GM21526 (cell line): ENCODE results near the gene EML4.
"Not testable (repeated sequence)": the region's sequence is repeated elsewhere in the genome, so short reads cannot be mapped to it uniquely, and the experiment has no call there.

Source experiments
- ATAC-seq: cut with Tn5 transposase; IDR thresholded peaks from one replicate; pipeline ENCODE4 v1.9.1; 2021; ENCODE audit warnings: moderate library complexity; ENCODE audit not compliant: unreplicated experiment, low FRiP score

Gene EML4

DNA sequence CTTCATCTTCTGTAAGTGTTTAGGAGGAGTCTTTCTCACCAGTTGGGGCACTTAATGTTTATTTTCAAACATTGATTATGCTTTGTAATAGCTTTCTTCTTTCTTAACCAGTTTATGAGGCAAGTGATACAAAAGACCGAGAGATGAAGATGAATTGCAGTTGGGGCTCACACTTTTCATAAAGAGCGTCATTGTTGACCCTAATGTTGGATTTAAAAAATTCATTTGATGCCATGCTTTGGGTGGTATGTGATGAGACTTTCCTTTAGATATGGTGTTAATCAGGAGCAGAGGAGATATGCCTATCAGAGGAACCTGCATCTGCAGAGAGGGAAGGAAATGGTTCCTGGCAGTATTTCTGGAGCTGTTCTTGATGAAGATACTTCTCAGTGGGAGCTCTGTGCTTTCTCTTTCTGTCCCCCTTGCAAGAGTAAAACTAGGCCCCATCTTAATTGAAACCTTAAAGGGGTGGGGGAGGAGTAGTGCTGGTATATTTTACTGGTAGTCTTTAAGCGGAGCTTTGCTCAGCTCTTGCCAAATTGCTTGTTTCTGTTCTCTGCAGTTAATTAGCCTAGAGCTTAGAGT lies 2.3 kb downstream of the EML4 start:
- peak; percentile 37 for ATAC-seq

GRCh38 chr2:42172020-42172419 lies 2.9 kb downstream of the EML4 start:
- no peak for ATAC-seq

DNA sequence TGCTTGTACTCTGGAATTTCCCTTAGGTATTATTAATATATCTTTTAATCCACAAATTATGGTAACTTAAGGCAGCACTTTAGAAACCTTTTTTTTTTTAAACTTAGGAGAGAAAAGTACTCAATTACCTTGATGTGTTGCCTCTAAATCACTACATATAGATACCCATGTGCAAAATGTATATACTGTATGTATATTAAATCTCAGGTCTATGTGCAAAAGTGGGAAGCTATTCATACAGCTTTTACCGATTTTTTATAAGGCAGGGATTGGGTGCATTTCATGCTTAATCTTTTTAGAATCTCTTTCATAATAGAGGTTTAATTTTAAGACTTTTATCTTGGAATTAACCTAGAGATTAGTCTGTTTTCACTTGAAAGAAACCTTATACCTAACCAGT lies 3.4 kb downstream of the EML4 start:
- ATAC-seq: no peak

DNA sequence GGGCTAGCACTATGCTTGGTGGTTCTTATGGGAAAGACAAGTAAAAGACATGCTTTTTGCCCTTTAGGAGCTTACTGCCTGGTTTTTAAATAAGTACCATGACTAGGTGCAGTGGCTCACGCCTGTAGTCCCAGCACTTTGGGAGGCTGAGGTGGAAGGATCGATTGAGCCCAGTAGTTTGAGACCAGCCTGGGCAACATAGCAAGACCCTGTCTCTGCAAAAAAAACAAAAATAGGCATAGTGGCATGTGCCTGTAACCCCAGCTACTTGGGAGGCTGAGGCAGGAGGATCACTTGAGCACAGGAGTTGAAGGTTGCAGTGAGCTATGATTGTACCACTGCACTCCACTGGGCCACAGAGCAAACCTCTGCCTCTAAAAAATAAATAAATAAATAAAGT lies 4.3 kb downstream of the EML4 start:
- not testable (repeated sequence) for ATAC-seq

GRCh38 chr2:42176992-42177738 lies 8.0 kb downstream of the EML4 start:
- ATAC-seq: no peak

DNA sequence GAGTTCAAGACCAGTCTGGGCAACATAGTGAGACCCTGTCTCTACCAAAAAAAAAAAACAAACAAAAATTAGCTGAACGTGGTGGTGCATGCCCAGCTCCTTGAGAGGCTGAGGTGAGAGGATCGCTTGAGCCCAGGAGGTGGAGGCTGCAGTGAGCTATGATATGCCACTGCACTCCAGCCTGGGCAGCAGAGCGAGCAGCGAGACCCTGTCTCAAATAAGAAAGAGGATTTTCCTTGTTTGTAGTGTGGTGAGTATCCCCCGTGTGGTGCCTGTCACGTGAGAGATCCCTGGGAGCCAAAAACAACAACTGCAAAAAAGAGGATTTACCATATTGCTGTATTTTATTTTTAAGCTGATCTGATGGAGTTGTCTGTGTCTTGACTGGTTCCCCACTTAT lies 9.2 kb downstream of the EML4 start:
- ATAC-seq: no peak

DNA sequence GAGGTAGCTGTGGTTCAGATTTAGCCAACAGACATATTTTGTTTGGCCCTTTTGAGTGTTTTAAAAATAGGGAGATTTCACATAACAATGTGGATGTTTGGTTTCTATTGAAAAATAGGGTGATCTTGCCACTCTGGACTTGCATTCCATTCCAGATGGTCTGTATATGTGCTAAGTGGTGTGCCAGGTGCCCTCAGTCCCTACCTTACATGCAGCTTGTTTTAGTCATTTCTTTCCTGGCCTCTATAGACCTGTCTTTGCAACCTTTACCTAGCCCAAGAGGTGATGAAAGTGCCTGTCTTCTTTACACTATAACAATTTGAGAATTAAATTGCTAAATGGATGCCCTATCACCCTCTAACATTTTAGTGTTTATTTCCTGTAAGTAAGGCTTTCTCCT lies 11.1 kb downstream of the EML4 start:
- ATAC-seq: no peak

DNA sequence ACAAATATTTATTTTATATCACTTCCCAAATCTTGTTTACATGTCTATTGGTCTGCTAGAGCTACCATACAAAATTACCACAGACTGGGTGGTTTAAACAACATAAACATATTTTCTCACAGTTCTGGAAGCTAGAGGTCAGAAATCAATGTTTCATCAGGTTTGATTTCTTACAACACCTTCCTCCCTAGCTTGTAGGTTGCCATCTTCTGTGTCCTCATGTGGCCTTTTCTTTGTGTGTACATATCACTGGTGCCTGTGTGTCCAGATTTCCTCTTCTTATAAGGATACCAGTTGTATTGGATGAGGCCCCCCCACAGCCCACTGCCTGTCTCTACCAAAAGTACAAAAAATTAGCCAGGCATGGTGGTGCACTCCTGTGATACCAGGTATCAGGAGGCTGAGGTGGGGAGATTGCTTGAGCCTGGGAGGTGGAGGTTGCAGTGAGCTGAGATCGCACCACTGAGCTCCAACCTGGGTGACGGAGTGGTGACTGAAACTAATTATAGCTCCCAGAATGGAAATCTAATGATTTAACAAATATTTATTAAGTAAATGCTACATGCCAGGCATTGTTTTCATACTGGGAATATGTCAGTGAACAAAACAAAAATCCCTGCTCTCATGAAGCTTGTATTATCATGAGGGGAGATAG lies 13.6 kb downstream of the EML4 start:
- no peak for ATAC-seq

GRCh38 chr2:42183775-42184174 lies 14.6 kb downstream of the EML4 start:
- ATAC-seq: no peak

- no peak for ATAC-seq
Measured at GRCh38 chr2:42184346-42184745, 15.2 kb downstream of the EML4 start.

DNA sequence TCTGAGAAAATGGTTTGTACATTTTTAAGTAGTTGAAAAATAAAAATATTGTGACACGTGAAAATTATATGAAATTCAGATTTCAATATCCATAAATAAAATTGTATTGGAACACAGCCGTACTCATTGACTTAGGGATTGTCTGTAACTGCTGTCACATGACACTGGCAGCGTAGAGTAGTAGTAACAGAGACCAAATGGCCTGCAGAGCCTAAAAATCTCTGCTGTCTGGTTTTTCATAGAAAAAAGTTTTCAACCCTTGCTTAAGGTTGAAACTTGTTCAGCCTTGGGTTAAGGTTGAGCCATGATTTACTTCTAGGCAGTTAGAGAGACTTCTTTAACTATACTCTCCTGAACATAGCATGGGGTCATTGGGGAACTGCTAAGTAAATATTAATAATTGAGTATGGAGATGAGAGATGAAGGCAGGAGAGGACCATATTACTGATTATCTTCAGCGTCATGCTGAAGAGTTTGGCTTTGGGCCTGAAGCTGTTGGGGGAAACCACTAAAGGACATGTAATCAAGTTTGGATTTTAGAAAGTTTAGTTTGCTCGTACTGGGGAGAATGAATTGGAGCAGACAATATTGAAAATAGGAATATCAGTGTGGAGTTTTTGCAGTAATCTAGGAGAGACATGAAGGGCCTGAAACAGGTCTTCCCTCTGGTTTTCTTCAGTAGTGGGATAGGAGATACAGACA lies 16.2 kb downstream of the EML4 start:
- no peak for ATAC-seq

DNA sequence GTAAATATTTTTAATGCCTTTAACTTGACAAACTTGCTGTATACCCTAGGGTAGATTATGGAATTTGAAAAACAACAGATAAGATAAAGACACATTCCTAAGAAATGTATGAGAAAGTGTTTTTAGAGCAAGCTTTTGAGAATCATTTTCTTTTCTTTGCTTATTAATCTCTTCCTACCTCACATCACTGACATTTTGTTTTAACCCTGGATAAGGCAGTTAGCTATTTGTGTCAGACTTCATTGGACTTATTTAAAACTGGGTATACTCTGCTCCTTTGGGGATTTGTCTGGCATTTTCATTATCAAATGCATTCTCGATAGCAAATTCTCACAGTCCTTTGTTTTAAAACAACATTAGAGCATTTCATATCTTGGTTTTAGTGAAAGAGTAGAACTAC lies 17.2 kb downstream of the EML4 start:
- no peak for ATAC-seq

- ATAC-seq: no peak
Measured at GRCh38 chr2:42186945-42187632, 17.9 kb downstream of the EML4 start.

DNA sequence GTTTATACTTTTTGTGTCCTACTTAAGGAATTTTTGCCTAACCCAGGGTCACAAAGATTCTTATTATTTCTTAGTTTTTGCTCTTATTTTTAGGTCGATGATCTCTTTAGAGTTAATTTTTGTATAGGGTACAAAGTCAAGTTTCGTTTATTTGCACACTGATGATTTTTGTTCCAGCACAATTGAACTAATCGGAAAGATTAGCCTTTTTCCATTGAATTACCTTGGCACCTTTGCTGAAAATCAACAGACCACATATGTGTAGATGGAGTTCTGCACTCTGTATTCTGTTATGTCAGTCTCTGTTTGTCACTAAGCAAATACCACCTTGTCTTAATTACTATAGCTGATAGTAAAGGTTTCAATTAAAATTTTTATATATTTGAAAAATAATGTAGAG lies 18.7 kb downstream of the EML4 start:
- ATAC-seq: no peak

- no peak for ATAC-seq
Measured at GRCh38 chr2:42189235-42189566, 20.0 kb downstream of the EML4 start.

DNA sequence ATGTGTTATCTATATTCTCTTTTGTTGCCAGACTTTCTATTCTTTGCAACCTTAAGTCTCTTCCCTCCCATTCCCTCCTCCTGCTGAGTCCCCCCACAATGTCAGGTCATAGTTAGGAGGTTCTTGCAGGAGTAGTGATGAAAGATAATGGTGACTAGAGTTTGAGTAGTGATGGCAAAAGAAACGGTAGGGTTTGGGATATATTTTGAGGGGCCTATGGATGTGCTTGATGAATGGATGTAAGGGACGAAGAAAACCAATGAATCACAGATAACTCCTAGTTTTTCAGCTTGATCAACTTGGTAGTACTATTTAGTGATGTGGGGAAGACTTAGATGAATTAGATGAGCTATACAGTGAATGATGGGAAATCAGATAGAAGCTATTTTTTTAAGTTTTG lies 21.0 kb downstream of the EML4 start:
- ATAC-seq: no peak

- ATAC-seq: no peak
Measured at GRCh38 chr2:42191285-42192009, 22.3 kb downstream of the EML4 start.

- no peak for ATAC-seq
Measured at GRCh38 chr2:42192010-42192373, 22.8 kb downstream of the EML4 start.

- peak; percentile 76 for ATAC-seq
Measured at GRCh38 chr2:42192652-42193566, 23.8 kb downstream of the EML4 start.
